GM12865 (cell line): ENCODE measurements around the gene CBX4.

Experiments used
- DNase-seq: peaks from one replicate; pipeline ENCODE4 v3.0.0; 2010; ENCODE audit warnings: low read depth
- H3K4me3 ChIP-seq: 2 replicates; pipeline ENCODE4 v1.5.1; 2011; ENCODE audit warnings: mild to moderate bottlenecking, low read depth, low read length, control low read depth
- CTCF ChIP-seq: IDR thresholded peaks from 2 replicates; pipeline ENCODE4 v1.5.1; 2011; ENCODE audit warnings: low read length, control low read depth, low read depth, inconsistent platforms; ENCODE audit not compliant: insufficient read depth; ENCODE audit errors: missing control alignments

The CBX4 gene

GRCh38 chr17:79826204-79826680 lies 13.0 kb downstream of the CBX4 start:
- TF ChIP-seq CTCF = no peak
- no peak overlapping the region for H3K4me3 ChIP-seq
- no peak for DNase-seq

- DNase-seq = no peak
- no peak overlapping the region for H3K4me3 ChIP-seq
- no peak for TF ChIP-seq CTCF
Observed at GRCh38 chr17:79825580-79825921, 13.7 kb downstream of the CBX4 start.

- no peak for DNase-seq
- TF ChIP-seq CTCF = no peak
- H3K4me3 ChIP-seq = no peak overlapping the region
Observed at GRCh38 chr17:79824893-79825579, 14.2 kb downstream of the CBX4 start.

GRCh38 chr17:79824234-79824633 lies 15.0 kb downstream of the CBX4 start:
- no peak for DNase-seq
- no peak overlapping the region for H3K4me3 ChIP-seq
- TF ChIP-seq CTCF = no peak

- no peak for DNase-seq
- no peak overlapping the region for H3K4me3 ChIP-seq
- TF ChIP-seq CTCF = no peak
Observed at GRCh38 chr17:79822583-79823124, 16.6 kb downstream of the CBX4 start.

- no peak for DNase-seq
- H3K4me3 ChIP-seq = no peak overlapping the region
- no peak for TF ChIP-seq CTCF
Observed at GRCh38 chr17:79821331-79822095, 17.7 kb downstream of the CBX4 start.
